Measurements from ENCODE around the gene HIVEP2.

HIVEP2 gene

DNA sequence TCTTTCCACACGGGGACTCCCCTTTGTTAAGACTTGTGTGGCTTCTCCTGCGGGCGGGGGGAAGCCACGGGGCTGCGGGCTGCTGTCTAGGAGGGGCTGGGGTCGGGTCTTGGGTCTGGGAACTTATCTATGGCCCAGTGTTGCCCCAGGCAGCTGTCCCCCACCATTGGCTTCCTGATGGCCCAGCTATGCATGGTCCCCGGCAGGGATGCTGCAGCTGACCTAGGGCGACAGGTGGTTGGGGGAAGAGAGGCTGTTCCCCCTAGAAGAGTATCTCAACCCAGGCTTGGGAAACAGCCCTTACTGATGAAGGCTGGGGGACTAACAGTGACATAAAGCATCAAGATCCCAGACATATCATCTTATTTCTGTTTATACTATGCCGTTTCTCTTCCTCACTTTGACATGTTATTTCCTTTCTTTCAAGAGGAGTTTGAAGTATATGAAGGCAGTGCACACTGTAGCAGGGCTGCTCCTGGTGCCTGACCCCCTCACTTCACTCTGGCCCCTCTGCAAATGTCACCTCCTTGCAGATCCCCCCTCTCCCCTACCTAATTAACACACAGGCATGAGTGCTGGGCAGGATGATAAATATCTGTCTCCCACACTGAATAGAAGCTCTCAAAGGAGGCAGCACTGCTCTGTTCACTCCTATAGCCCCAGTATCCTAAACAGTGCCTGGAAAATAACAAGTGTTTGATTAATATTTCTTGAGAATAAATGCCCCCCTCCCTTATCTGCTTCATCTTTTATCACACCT, 87.0 kb downstream of the HIVEP2 start:
- no peak for ATAC-seq

DNA sequence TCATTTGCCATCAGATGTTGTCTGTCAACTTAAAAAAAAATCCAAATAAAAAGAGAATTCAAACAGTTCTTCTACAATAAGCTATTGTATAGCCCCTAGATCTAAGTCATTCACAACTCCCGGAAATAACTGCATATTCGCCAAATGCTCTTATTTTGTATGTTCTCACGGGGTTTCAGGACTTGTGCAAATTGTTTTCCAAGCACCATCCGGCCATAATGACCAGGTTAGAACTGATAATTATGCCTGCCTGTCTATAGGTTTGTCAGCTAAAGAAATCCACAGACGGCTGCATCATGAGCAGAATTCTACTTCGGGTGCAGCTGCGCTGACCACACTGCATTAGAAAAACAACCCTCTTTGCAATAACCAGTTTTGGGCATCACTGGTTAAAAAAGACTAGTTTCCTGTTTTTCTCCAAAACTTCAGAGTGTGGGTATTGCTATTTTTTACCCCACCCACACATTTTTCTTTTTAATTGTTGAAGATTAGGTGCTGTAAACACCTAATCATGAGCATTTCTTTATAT, 87.7 kb downstream of the HIVEP2 start:
- peak in 1 of 2 donors; percentile 6 for ATAC-seq

DNA sequence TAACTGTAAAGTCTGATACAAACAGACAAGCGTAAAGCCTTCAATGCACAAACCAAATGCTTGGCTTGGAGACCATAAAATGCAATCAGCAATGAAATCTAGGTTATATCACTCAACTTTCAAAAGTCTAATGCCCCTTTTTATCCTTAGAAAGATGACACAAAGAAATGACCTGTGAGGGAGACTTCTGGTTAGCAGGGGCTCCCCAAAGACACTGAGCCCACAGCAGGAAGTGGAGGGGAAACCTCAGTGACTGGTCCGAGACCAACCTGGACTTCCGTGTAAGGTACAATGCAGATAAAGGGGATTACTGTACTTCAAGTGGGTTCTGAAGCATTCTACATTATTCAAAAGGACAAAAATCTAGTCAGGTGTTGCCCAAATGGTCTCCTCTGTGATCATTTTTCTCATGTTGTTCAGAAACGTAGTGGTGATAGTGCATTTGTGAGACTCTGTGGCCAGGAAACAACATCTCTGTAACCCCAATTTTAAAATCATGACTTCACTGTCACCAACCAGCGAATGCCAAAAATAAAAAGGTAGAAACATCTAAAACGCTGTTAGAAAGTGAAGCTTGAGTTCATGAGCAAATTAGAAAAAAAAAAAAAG, 88.2 kb downstream of the HIVEP2 start:
- ATAC-seq = peak; percentile 50 to 57

DNA sequence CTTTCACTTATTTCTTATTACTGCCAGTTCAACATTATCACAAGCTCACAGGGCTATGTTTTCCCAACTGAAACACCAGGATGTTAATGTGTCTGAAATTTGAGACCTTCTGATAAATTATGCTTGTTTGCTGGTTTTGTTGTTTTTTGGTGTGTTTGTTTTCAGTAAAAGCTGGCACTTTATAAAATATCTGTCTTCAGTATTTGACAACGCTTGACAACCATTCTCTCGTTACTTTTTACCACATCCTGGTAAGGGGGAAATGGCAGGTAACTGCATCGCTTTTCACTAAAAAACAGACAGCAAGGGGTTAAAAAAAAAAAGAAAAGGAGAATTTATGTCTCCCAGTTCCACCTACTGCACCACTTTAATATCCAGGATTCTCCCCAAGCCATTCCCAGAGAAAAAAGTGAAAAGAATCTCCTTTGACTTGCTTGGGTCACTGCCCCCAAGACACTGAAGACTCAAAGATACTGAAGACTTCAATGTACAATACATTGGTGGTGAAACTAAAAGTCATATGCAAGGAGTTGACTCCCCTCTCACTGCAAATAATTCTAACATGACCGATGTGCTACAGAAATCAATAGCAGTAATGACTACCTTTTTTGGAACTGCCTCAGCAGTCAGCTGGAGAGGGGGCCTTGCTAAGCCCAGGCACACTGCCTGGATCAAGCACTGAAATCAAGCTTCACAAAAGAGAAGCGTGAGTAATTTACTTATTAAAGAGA, 88.9 kb downstream of the HIVEP2 start:
- ATAC-seq = peak; percentile 66 to 68

DNA sequence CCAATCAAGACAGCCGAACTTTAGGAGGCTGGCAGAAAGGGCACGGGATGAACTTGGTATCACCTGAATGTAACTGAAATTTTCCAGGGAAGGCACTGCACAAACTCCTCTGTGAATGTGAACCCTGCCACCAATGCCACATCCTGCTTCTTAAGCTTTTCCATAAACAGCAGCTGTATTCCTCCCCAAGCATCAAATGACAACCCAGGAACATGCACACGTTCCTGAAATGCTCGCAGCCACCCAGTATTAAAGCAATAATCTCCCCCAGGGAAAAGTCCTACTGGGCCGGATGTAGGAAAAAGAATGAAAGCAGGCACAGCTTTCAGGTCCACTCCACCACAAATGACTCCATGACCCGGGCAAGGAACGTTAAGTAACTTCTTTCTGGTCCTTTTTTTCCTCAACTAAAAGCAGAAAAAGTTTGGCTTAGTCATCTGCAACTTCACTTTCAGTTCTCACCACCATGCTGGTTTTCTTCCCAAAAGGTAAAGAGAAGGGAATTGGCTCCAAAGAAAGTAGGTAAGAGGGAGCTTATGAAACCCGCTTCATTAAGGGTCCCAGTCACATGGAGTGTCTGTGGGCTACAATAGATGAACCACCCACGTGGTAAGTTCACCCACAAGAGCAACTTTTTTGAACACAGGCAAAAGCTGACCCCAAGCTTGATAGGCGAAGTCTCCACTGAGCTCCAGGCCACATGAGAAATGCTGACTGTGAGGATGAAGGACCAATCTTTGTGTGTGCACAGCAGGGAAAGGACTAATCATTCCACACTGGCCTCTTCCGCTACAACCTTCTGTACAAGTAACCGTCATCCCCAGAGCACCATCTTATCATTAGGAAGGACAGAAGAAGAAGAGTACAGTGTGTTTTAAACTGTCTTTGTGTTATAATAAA, 90.1 kb downstream of the HIVEP2 start:
- no peak for ATAC-seq

DNA sequence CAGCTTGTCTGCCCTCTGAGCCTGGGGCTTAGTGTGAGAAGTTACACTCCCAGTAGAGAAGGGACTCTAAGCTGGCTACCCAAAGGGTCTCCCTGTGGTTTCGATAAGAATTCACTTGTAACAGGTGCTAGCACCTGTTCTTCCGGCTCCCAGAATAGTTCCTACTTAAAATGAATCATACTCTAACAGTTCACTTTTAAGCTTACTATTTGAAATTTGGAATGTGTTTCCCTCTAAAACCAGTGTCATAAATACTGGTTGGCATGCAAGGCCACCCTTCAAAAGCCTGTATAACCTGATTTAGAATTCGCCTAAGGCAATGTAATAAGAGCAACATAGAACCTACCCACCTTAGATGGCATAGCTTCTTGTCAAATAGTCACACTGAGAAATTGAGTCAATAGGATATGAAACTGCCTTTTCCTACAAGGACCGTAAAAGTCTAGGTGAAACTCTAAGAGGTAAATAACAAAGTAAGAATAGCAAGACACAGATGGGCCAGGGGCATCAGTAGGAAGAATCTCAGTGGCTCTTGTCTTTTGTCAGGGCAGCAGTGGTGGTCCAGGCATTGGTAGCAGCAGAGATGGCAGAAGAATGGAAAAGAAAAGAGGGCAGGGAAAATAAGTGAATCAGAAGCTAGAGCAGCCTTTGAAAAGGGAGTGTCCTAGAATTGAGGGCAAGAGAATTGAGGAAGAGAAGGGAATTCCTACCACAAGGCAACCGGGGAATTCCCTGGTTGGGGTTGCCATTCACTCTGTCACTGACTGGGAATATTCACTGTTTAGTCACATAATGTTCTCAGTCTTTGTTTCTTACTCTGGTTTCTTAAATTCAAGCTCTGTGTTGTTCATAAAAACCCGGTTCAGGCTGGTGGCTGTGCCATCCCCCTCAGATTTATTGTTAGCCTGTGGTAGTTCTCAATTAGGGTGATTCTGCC, 91.5 kb downstream of the HIVEP2 start:
- no peak for ATAC-seq

DNA sequence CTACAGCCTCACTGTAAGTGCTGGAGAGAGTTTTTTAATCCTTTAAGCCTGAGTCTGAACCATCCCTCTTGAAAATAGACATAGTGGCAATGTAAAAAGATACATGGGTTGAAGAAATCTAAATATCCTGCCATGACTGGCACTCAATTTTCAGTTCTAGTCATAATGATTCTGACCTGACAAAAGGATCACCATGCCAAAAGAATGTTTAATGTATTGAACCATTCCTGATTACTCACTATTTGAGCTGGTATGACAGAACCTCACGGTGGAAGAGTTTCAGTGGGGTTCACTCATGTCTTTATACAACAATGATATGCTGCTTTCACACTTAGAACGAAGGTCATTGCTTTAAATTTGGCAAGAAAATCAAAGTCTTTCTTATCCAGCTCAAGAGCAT, 93.4 kb downstream of the HIVEP2 start:
- ATAC-seq = peak; percentile 40 to 44

DNA sequence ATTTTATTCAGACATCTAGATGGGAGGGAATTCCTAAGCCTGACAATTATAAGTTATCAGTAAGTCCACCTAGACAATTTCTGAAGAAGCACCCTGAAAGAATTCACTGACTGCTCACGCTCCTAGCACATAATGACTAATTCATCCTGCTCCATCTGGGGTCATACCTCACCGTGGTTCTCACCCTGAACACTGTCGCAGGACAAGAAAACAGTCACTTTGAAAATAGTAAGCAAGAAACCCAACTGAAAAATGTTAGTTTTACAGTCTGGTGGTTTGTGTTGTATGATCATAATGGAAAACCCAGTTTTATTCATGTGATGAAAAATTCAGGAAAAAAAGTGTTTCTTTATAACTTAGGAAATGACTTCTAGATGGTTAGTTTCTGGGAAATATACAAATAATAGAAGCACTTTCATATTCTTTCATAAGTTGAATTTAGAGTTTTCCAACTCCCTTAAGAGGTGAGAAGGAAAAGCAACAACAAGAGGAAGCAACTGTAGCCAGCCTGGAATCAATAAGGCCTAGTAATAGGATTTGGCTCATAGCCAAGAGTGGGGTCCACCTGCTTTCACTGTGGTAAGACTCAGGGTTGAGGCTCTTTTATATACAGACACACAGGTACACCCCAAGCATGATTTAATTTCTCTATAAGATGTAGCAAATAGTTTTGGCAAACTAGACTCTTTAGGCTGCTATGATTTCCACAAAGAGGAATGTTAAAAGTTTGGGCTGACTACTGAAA, 94.1 kb downstream of the HIVEP2 start:
- peak; percentile 72 to 73 for ATAC-seq

DNA sequence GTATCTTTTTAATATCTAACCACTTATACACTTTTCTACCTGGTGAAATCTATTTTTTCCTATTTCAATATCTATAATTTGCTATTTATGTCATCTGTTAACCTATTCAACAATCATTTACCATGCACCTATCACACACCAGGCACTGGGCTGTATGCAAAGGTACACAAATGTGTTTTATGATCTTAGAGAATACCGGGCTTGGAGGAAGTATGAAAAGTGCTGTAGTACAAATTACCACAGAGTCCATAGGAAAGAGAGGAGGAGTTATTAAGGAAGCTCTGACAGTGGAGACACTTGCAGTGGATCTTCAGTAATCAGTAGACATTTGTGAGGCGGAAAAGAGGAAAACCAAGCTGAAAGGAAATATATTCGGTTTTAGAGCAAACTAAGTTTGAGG, 96.0 kb downstream of the HIVEP2 start:
- ATAC-seq = no peak

DNA sequence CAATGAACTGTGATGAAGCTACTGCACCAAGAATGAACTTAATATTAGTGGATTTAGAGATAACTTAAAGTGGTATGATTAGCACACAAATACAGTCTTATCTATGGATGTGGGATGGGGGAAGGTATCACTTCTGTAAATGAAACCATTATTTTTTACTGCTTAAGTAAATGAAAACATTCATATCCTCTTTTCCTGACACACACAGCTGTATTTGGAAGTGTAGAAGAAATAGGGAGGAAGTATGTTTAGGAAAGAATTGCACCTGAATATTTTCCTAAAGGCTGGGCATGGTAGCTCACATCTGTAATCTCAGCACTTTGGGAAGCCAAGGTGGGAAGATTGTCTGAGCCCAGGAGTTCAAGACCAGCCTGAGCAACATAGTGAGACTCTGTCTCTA, 96.8 kb downstream of the HIVEP2 start:
- ATAC-seq = no peak

DNA sequence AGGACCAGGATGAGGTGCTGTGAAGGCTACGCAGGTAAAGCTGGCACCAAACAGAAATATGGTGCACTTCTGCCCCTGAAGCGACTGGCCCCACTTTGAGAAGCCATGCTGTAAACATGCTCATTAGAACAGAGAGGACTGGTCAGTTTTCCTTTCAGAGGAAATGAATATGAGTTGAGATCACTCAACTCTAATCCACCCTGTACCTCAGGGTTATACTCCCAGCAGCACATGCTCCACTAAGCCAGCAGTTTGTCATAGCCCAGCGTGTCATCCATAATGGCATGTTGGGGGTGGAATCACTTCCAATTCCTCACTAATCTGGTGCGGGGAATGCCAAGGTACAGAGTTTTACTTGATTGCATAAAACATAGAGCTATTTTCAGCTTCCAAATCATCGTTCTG, 98.1 kb downstream of the HIVEP2 start:
- no peak for ATAC-seq

DNA sequence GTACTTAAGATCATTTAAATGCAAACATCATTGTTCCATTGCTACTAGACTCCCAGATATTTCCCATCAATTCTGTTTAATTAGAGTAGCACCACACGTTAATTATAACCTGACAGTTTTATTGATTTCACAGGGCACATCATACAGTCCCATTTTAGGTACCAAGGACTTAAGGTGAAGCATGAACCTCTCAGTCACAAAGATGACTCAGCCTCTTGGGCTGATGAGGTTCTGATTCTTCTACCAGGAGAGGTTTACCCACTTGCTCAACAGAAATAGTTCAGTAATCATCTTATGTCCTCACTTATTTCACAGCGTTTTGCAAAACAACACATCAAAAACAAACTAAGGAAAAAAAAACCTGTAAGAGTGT, 98.5 kb downstream of the HIVEP2 start:
- ATAC-seq = peak; percentile 21 to 23

DNA sequence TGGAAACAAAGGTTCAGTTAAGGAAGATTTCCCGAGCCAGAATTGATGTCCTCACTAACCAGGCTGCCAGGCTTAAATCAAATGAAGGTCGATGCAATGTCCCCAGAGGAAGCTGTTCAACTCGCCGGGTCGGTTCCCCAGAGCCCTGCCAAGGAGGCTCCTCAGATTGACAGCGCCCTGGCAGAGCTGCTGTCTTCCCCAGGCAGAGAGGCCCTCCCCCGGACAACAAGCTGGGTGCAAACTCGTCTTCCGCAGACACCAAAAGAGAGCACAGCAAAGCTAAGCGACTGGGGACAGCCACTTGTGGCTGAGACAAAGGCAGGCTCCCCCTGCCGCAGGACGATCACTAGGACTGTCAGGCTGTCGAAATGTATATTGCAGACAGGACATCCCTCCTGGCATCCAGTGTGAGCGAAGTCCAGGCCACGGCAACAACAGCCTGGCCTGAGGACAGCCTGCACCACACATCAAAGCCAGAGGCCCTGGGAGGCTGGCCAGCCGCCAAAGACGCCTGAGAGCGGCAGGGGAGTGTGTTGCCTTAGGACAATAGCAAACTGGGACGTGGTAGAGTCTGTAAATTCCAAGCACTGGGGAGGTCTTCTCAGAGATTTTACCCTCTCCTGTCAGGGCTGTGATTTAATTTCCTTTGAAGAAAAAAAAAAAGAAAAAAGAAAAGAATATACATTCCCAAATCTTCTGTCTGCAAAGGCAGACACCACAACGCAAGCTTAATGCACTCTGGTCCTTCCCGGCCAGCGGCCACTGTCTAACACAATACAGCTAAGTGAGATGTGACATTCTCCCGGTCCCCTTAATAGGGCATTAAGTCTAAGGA, 99.1 kb downstream of the HIVEP2 start:
- no peak for ATAC-seq

DNA sequence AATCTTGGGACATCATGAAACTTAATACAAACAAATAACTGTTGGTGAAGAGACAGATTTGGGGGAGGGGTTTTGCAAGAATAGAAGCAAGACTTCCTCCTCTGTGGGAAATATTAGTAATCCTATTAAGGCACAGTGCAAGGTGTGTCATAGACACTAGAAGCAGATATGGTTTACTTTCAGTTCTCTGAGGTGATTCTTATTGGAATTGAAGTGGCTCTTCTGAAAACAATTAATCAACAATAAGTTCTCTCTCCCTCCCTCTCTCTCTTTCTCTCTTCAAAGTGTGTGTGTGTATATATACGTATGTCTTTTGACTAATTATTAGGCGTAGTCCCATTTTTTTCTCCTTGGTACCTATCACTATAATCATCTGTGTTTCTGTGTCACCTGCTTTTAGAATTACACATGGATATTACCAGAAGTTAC, 99.8 kb downstream of the HIVEP2 start:
- peak; percentile 55 to 57 for ATAC-seq

DNA sequence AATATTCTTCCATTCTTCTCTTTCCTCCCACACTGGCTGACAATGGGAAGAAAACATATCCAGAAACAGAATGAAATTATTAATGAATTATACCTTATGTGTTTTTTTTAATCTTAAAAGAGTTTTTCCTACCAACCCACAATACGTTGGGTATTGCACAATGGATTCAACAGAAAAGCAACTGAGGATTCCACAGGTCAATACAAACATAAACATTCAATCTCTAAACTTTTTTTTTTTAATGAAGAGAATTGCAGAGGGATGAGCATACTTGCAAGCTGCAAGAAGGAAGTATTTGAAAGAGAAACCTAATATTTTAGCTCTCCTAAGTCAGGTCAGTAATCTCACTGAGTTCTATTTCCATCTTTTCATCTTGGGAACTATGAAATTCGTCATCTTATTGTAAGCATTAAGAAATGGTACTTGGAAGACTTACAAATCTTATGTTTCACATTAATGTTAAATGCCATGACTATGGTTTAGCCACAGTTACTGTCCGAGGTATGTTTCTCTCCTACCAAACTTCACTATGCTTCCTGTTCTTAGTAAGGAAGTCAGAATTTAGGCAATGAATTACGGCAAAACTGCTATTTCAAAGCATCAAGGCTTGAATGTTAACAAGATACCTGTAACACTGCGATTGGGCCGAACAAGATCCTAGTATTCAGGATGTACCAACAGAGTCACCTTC, 100.8 kb downstream of the HIVEP2 start:
- no peak for ATAC-seq

DNA sequence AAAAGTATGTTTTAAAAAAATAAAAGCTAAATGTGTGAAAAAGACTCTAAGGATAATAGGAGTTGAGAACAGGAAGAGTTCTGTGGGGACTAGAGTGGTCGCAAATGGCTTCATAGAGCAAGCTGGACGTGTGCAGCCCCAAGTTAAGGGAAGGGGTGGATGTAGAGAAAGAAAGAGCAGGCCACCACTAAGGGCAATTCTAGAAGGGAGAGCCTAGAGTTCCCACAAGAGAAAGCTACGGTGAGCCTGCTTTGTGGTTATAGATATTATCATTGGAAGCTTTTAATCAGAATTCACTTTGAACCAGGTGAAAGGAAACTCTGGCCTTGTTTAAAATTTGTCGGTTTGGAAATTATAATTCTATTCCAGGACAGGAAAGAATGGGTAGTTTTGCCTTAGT, 101.6 kb downstream of the HIVEP2 start:
- ATAC-seq = no peak

DNA sequence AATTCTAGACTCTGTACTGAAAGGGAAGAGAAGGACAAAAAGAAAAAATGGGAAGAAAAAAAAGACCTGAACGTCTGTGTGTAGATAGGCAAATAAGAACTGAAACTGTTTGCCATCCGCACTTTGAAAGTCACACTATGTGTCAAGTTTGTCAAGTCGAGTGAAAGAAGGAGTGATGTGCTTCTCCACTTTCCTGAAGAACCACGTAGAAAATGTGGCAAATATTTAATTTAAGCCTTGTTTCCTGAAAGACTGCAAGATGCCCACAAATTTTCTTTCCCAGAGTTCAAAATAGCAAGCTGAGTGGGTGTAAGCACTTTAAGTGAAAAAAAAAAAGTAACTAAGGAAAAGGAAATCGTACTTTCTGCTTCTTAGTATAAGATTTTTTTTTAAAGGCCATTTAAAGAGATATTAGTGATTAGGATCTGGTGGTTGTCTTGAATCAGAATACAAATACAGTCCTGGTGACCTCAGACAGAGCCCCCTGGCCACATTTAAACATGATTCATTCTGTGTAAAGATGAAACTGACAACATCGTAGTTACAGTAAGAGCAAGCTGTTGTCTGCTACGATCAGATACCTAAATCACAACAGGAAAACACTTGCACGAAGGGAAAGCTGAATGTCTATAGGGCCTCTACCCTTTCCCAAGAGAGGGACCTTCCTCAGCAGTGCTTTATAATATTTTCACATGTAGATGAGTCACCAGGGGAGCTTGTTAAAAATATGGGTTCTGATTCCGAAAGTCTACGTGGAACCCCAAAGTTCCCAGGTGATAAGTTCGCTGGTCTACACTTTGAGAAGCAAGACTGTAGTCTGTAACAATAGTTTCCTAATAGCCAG, 102.3 kb downstream of the HIVEP2 start:
- peak; percentile 74 to 75 for ATAC-seq

DNA sequence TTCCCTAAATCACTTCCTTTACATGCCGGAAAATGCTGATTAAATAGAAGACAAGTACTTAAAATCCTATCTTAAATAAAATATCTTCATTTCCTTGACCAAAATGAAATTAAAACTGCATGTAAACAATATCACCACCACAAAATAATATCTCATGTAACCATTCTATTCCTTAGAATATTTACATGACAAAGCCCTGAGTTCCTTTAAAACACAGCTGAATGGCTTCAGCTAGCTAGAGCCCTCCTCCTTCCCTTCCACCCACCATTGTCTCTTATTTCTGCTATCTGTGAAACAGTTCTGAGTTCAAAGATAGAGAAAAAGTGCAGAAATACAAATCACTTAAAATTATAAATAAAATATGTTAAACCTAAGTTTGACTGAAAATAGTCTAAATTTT, 103.1 kb downstream of the HIVEP2 start:
- ATAC-seq = no peak

All from activated CD4-positive, CD25-positive, alpha-beta regulatory T cell treated with anti-CD3 and anti-CD28 coated beads, Interleukin-2, amount 50 U/mL, for 24 hours (primary cell).